Keratinocyte (primary cell): ENCODE measurements around the gene PRR22. TPM values are rescaled to one million over a fixed set of nuclear protein-coding genes. Genes with fewer than 3 reads are reported as not detected.

Experiments used
- DNase-seq: peaks from one replicate; pipeline ENCODE4 v3.0.0-alpha.2; 2011; ENCODE audit warnings: low read depth, missing footprints, low spot score
- FAIRE-seq: peaks from 2 replicates; lab custom pipeline; 2011; peaks lifted over from hg19 to GRCh38; lab: Jason Lieb, UNC
- H2AFZ ChIP-seq: 2 replicates; pipeline ENCODE4 v1.6.0; 2012; ENCODE audit warnings: low read length, control low read depth, inconsistent platforms; ENCODE audit not compliant: control insufficient read depth
- H3K27ac ChIP-seq: 2 replicates; pipeline ENCODE4 v1.5.1; 2011; ENCODE audit warnings: low read length; ENCODE audit not compliant: control insufficient read depth, insufficient read depth
- H3K27me3 ChIP-seq: 3 replicates; pipeline ENCODE4 v1.6.0; 2011; ENCODE audit warnings: low read length; ENCODE audit not compliant: control insufficient read depth, insufficient read depth; ENCODE audit errors: extremely low read depth
- H3K36me3 ChIP-seq, 2 experiments: 2 replicates in 1 of 2; 3 replicates in 1 of 2; pipeline ENCODE4 v1.5.1; 2011; ENCODE audit warnings: low read length in 2 of 2, mild to moderate bottlenecking in 1 of 2; ENCODE audit not compliant: control insufficient read depth in 2 of 2, insufficient read depth in 2 of 2; ENCODE audit errors: extremely low read depth in 1 of 2
- H3K4me1 ChIP-seq: 3 replicates; pipeline ENCODE4 v1.5.1; 2011; ENCODE audit warnings: low read length; ENCODE audit not compliant: control insufficient read depth, insufficient read depth; ENCODE audit errors: extremely low read depth
- H3K4me2 ChIP-seq: 3 replicates; pipeline ENCODE4 v1.6.0; 2011; ENCODE audit warnings: low read depth, low read length; ENCODE audit not compliant: control insufficient read depth, insufficient read depth; ENCODE audit errors: extremely low read depth
- H3K4me3 ChIP-seq, 3 experiments: fragments of 200-600 bp in 1 of 3; sonication (generic) in 1 of 3; 2 replicates in 2 of 3; 3 replicates in 1 of 3; pipeline ENCODE4 v1.5.1; 2011 to 2016; ENCODE audit warnings: low read length in 3 of 3, mild to moderate bottlenecking in 3 of 3, control low read depth in 2 of 3, inconsistent platforms in 1 of 3, low read depth in 1 of 3, mixed read lengths in 1 of 3, mixed run types in 1 of 3, moderate library complexity in 1 of 3; ENCODE audit not compliant: control insufficient read depth in 2 of 3, insufficient read depth in 2 of 3; ENCODE audit errors: extremely low read depth in 1 of 3
- H3K79me2 ChIP-seq: 2 replicates; pipeline ENCODE4 v1.6.0; 2012; ENCODE audit warnings: low read length; ENCODE audit not compliant: control insufficient read depth, insufficient read depth
- H3K9ac ChIP-seq: 3 replicates; pipeline ENCODE4 v1.6.0; 2011; ENCODE audit warnings: low read length; ENCODE audit not compliant: control insufficient read depth, insufficient read depth; ENCODE audit errors: extremely low read depth
- H3K9me1 ChIP-seq: 3 replicates; pipeline ENCODE4 v1.6.0; 2011; ENCODE audit warnings: low read length; ENCODE audit not compliant: control insufficient read depth, insufficient read depth; ENCODE audit errors: extremely low read depth
- H3K9me3 ChIP-seq: 2 replicates; pipeline ENCODE4 v1.5.1; 2012; ENCODE audit warnings: low read depth, low read length; ENCODE audit not compliant: control insufficient read depth
- H4K20me1 ChIP-seq: 3 replicates; pipeline ENCODE4 v1.6.0; 2011; ENCODE audit warnings: low read length; ENCODE audit not compliant: control insufficient read depth, insufficient read depth; ENCODE audit errors: extremely low read depth
- EZH2 ChIP-seq: IDR thresholded peaks from one replicate; pipeline ENCODE4 v1.6.1; 2012; ENCODE audit warnings: inconsistent platforms, mild to moderate bottlenecking, low read length, moderate library complexity
- dilution Hi-C: fragments of 300-500 bp; cut with MboI; formaldehyde crosslinking; loops from one replicate; pipeline ENCODE4 v1.7.0; 2020; ENCODE audit warnings: low sequenced_read_pairs; ENCODE audit not compliant: extremely low pct_ligation_motif_present
- polyA plus RNA-seq, 5 experiments: library from polyadenylated mRNA; depleted of rRNA in 3 of 5; stranded (reverse) in 3 of 5; stranded (forward) in 1 of 5; unstranded in 1 of 5; fragments of >200 nt; gene quantifications; 1 replicate in 1 of 5; 2 replicates in 3 of 5; 3 replicates in 1 of 5; pipeline versions ENCODE4 v1.2.1 to v1.2.3, GENCODE V29; 2011 to 2012; ENCODE audit warnings: missing spikeins in 2 of 5, low read depth in 1 of 5, low replicate concordance in 1 of 5
- TF ChIP-seq, protein P1 (sequence below), 3 experiments: IDR thresholded peaks in 1 of 3; conservative IDR thresholded peaks in 1 of 3; optimal IDR thresholded peaks in 1 of 3; 2 replicates in 2 of 3; 3 replicates in 1 of 3; pipeline versions ENCODE3 to v1.5.1; 2011; ENCODE audit warnings: low read length in 3 of 3, mild to moderate bottlenecking in 3 of 3, moderate library complexity in 2 of 3, control low read depth in 1 of 3, inconsistent platforms in 1 of 3; ENCODE audit not compliant: insufficient read depth in 2 of 3; ENCODE audit errors: extremely low read depth in 1 of 3

The PRR22 gene
- polyA plus RNA-seq, 1 donor (not counting 4 experiments of a cell fraction or from before 2014, with no cell fraction given): 0.55 TPM

DNA sequence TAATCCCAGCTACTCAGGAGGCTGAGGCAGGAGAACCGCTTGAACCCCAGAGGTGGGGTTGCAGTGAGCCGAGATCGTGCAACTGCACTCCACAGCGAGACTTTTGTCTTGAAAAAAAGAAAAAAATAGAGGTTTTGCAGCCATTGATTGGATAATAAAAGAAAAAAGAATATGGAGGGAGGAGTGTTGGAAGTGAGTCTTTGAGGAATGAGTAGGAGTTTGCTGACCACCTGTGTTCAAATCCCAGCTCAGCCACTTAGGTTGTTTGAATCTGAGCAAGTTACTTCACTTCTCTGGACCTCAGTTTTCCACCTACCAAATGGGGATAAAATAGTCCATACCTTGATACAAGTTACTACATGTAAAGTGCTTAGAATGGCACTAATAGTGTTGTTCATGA lies 26.6 kb upstream of the PRR22 start:
- TF ChIP-seq, protein P1, sequence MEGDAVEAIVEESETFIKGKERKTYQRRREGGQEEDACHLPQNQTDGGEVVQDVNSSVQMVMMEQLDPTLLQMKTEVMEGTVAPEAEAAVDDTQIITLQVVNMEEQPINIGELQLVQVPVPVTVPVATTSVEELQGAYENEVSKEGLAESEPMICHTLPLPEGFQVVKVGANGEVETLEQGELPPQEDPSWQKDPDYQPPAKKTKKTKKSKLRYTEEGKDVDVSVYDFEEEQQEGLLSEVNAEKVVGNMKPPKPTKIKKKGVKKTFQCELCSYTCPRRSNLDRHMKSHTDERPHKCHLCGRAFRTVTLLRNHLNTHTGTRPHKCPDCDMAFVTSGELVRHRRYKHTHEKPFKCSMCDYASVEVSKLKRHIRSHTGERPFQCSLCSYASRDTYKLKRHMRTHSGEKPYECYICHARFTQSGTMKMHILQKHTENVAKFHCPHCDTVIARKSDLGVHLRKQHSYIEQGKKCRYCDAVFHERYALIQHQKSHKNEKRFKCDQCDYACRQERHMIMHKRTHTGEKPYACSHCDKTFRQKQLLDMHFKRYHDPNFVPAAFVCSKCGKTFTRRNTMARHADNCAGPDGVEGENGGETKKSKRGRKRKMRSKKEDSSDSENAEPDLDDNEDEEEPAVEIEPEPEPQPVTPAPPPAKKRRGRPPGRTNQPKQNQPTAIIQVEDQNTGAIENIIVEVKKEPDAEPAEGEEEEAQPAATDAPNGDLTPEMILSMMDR (optimal IDR thresholded peaks at IDR 0.05 in 1 of 3, IDR thresholded peaks at IDR 0.05 in 1 of 3, conservative IDR thresholded peaks at IDR 0.05 in 1 of 3; ENCODE audit: extremely low read depth in 1 of 3, insufficient read depth in 2 of 3, low read length in 3 of 3): no peak
- TF ChIP-seq EZH2: no peak
- DNase-seq (no peak), FAIRE-seq (no peak)
- dilution Hi-C loops: no loop called here
- Histone ChIP-seq H3K27ac (no peak overlapping the region), H2AFZ (no peak overlapping the region), H3K4me2 (no peak overlapping the region), H3K36me3 (no peaks in the 10 kb centered on the region), H3K79me2 (no peaks in the 10 kb centered on the region), H4K20me1 (peaks cover 2% of the 10 kb centered on the region), H3K27me3 (peaks cover 24% of the 10 kb centered on the region), H3K4me1 (no peaks in the 10 kb centered on the region), H3K4me3 (no peak overlapping the region), H3K9me1 (no peaks in the 10 kb centered on the region), H3K9ac (no peak overlapping the region), H3K9me3 (no peaks in the 10 kb centered on the region)

DNA sequence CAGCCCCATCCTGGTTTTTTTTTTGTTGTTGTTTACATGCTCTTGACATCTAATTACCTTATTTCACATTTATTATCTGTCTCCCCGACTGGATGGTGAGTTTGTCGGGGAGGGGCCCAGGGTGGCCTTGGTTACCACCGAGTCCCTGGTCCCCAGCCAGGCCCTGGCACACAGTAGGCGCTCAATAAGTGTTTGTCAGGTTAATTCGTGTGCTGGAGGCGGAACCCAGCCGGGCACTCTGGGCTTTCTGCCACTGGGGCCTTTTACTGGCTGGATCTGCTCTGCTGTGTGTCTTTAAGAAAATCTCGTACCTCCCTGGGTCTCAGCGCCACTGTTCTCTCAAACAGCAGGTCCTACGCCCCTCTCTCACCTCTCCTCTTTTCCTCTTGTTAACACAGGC lies 24.9 kb upstream of the PRR22 start:
- Histone ChIP-seq H3K9ac (no peak overlapping the region), H3K4me1 (no peaks in the 10 kb centered on the region), H3K79me2 (no peaks in the 10 kb centered on the region), H3K27me3 (peaks cover 27% of the 10 kb centered on the region), H3K9me3 (no peaks in the 10 kb centered on the region), H4K20me1 (peaks cover 2% of the 10 kb centered on the region), H3K4me3 (no peak overlapping the region), H3K9me1 (no peaks in the 10 kb centered on the region), H3K36me3 (no peaks in the 10 kb centered on the region), H3K4me2 (no peak overlapping the region), H2AFZ (no peak overlapping the region), H3K27ac (no peak overlapping the region)
- dilution Hi-C loops: no loop called here
- DNase-seq: no peak
- no peak for FAIRE-seq
- TF ChIP-seq, protein P1 (optimal IDR thresholded peaks at IDR 0.05 in 1 of 3, IDR thresholded peaks at IDR 0.05 in 1 of 3, conservative IDR thresholded peaks at IDR 0.05 in 1 of 3; ENCODE audit: extremely low read depth in 1 of 3, insufficient read depth in 2 of 3, low read length in 3 of 3): no peak
- TF ChIP-seq EZH2: no peak
